LHCN-M2 (cell line): ENCODE results near the gene DGKZ. TPM values are rescaled to one million over a fixed set of nuclear protein-coding genes. Genes with fewer than 3 reads are reported as not detected.
"Not testable (repeated sequence)": the region's sequence is repeated elsewhere in the genome, so short reads cannot be mapped to it uniquely, and the experiment has no call there.

Source experiments
- DNase-seq: peaks from one replicate; pipeline ENCODE4 v3.0.0-alpha.2; 2012; ENCODE audit warnings: low read depth
- total RNA-seq: library from RNA; depleted of rRNA; stranded (reverse); fragments of >200 nt; gene quantifications from 2 replicates; pipeline ENCODE4 v1.2.3, GENCODE V29; 2014

DGKZ gene
- total RNA-seq, 1 experiment from 2014 or later, result 69.7 TPM

GRCh38 chr11:46366661-46367161 is 19.4 kb downstream of the DGKZ start:
- DNase-seq, result no peak

- DNase-seq, result peak; percentile 62
Measured at GRCh38 chr11:46367244-46367915, 20.1 kb downstream of the DGKZ start.

GRCh38 chr11:46367916-46368267 is 20.6 kb downstream of the DGKZ start:
- no peak for DNase-seq

DNA sequence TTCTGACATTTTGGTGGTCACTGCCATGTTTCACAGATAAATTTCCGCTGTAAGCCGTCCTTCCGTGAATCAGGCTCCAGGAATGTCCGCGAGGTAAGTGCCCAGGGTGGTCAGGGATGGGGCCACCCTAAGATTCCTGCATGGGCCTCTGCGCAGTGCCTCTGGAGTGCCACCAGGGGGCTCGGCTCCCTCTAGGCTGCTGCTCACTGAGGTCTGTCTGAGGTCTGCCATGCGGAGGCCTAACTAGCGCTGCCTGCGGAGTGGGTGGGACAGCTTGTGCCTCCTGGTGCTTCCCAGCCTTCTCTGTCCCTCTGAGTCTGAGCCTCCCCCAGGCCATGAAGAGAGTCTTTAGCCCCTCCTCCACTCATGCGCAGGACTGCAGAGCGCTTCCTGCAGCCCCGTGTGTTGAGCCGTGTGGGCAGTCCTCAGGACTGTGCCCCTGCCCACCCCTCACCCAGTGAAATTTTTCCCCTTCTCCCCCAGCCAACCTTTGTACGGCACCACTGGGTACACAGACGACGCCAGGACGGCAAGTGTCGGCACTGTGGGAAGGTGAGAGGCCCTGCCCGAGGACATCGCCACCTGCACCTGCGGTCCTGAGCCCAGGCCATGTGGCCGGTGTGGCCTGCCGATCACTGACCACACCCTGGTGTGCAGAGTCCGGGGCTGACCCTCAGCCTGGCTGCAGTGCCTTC is 22.3 kb downstream of the DGKZ start:
- peak; percentile 68 for DNase-seq

- no peak for DNase-seq
Measured at GRCh38 chr11:46370253-46370652, 23.0 kb downstream of the DGKZ start.

GRCh38 chr11:46371262-46371661 is 24.0 kb downstream of the DGKZ start:
- not testable (repeated sequence) for DNase-seq

DNA sequence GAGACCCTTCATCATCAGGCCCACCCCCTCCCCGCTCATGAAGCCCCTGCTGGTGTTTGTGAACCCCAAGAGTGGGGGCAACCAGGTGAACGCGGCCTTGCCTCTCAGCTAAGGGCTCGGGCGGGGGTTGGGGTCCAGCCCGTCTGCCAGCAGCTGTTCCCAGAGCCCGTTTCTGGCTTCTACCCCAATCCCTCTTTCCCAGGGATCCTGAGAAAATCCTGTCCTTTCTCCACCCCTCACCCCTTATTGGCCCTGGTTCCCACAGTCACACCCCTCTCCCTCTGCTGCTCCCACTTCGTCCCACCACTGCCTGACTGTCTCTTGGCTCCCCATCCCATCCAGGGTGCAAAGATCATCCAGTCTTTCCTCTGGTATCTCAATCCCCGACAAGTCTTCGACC is 24.8 kb downstream of the DGKZ start:
- DNase-seq, result no peak

DNA sequence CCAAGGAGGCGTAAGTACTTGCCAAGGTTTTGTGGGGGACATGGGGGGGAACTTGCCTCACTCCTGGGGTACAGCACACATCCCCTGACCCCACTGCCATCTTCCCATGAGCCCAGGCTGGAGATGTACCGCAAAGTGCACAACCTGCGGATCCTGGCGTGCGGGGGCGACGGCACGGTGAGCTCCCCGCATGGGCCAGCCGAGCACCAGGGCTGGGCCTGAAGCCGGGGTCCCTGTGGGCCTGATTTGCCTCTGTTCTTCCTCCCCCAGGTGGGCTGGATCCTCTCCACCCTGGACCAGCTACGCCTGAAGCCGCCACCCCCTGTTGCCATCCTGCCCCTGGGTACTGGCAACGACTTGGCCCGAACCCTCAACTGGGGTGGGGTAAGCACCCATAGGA is 25.2 kb downstream of the DGKZ start:
- not testable (repeated sequence) for DNase-seq

DNA sequence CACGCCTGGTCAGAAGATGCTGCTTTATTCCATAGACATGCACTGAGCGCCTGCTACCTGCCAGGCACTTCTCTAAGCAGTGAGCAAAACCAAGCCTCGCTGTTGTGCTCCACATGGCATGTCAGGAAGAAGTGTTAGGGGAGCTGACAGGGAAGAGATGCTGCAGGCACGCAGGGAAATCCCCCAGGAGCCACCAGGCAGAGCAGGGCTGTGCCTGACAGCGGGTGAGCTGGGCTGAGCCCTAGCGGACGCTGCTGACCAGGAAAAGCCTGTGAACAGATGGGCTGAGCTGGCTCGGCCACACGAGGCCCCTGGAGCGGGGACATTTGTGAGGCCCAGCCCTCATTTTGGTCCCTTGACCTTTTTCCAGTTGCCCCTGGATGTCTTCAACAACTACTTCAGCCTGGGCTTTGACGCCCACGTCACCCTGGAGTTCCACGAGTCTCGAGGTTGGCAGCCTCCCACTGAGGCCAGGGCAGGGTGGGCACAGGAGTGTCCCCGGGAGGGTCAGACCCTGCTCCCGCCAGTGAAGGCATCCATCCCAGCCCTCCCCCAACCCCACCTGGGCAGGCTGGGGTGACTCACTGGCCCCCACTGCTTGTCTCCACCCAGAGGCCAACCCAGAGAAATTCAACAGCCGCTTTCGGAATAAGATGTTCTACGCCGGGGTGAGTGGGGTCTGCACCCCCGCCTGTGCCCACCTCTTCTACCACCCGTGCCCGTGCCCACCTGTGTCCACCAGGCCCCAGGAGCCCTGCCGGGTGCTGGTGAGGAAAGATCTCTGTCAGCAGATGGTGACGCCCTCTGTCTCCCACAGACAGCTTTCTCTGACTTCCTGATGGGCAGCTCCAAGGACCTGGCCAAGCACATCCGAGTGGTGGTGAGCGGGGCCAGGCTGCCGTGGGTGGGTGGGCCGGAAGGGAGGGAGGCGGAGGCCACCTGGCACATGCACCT is 26.8 kb downstream of the DGKZ start:
- DNase-seq, result no peak

GRCh38 chr11:46374815-46375214 is 27.6 kb downstream of the DGKZ start:
- DNase-seq, result no peak

DNA sequence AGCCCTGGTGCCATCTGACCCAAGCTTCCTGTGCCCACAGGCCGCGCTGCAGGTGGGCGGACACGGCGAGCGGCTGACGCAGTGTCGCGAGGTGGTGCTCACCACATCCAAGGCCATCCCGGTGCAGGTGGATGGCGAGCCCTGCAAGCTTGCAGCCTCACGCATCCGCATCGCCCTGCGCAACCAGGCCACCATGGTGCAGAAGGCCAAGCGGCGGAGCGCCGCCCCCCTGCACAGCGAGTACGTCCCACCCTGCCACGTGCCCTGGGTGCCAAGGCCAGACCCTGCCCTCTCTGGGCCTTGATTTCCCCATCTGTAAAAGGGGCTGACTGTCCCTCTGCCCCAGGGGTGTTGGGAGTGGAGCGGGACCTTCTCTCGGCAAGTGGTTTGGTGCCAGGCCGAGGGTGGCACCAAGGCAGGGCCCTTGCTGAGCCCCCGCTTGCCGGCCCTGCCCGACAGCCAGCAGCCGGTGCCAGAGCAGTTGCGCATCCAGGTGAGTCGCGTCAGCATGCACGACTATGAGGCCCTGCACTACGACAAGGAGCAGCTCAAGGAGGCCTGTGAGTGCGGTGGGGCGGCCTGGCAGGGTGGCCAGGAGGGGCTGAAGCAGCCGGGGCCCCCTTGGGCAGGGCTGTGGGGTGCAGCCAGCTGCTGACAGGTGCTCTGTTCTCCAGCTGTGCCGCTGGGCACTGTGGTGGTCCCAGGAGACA is 28.3 kb downstream of the DGKZ start:
- DNase-seq, result no peak

DNA sequence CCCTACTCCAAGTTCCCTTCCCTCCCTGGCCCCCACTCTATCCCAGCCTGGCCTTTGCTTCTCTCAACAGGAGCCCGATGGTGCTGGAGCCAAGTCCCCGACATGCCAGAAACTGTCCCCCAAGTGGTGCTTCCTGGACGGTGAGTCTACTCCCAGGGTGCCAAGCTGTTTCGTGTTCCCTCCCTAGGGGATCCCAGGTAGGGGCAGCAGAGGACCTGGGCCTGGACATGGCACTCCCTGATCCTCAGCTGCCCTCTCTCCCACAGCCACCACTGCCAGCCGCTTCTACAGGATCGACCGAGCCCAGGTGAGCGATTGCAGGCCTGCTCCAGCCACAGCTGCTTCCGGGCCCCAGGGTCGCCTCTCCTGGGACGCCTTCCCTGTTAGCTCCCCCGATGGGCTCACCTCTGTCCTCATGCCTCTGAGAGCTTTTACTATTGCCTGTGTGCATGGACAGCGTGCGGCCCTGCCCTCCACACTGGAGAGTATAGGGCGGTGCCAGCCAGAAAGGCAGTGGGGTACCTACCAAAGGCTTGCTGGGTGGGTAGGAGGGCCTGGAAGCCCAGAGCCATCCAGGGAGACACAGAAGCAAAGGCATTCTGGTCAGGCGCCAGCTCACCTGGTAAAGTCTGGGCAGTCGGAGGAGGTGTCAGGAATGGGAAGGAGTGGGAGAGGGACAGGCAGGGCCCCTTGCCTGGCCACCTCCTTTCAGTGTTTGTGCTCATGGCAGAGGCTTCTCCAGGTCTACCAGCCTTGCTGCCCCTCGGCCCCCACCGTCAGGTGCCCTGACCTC is 29.2 kb downstream of the DGKZ start:
- DNase-seq, result no peak

- no peak for DNase-seq
Measured at GRCh38 chr11:46377290-46377689, 30.0 kb downstream of the DGKZ start.

DNA sequence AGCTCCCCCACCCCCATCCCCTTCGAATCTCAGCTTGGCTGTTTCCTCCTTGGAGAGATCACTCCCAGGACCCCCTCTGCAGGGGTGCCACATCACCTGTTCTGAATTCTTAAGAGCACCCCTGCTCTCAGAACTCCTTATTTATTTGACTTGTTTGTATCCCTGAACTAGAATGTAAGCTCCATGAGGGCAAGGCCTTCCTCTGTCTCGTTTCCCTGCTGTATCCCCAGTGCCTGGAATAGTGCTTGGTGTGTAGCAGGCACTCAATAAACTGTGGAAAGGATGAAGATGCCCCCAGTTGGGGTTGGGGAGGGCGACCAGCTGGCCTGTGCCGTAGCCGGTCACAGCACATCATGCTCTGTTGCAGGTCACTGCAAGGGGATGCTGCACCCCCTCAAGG is 30.6 kb downstream of the DGKZ start:
- DNase-seq, result no peak

DNA sequence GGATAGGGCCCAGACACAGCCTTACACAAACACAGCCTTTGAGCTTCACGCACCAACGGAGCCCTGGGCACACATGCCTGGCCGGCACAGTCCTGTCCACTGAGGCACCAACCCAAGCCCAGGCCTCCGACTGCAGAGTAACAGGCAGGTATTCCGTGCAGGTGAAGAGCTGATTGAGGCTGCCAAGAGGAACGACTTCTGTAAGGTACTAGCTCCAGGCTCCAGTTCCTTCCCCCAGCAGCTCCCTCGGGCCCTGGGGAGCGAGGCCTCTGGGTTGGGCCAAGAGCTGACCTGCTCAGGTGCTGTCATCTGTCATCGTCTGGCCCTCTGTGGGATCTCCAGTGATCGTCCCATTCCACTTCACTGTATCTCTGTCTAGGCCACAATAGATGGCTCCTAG is 31.0 kb downstream of the DGKZ start:
- DNase-seq, result no peak

DNA sequence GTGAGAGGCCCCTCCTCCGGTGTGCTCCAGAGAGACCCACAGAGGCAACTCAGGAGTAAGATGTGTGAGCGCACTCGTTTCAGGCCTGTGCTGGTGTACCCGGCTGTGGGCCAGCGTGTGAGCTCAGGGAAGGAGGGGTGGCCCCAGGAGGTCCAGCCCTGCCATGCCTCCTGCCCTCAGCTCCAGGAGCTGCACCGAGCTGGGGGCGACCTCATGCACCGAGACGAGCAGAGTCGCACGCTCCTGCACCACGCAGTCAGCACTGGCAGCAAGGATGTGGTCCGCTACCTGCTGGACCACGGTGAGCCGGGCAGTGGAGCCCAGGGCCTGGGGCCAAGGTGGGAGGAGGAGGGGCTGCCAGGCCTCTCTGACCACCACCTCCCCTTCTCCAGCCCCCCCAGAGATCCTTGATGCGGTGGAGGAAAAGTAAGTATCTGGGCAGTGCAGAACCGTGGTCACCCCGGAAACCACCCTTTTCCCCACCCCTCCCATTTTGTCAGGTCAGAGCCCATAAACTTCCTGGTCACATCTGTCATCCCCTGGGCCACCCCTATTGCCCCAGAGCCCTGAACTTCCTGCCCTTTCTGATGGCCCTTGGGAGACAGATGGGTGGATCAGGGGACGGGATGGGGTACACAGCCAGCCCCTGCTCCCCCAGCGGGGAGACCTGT is 31.7 kb downstream of the DGKZ start:
- DNase-seq, result no peak

DNA sequence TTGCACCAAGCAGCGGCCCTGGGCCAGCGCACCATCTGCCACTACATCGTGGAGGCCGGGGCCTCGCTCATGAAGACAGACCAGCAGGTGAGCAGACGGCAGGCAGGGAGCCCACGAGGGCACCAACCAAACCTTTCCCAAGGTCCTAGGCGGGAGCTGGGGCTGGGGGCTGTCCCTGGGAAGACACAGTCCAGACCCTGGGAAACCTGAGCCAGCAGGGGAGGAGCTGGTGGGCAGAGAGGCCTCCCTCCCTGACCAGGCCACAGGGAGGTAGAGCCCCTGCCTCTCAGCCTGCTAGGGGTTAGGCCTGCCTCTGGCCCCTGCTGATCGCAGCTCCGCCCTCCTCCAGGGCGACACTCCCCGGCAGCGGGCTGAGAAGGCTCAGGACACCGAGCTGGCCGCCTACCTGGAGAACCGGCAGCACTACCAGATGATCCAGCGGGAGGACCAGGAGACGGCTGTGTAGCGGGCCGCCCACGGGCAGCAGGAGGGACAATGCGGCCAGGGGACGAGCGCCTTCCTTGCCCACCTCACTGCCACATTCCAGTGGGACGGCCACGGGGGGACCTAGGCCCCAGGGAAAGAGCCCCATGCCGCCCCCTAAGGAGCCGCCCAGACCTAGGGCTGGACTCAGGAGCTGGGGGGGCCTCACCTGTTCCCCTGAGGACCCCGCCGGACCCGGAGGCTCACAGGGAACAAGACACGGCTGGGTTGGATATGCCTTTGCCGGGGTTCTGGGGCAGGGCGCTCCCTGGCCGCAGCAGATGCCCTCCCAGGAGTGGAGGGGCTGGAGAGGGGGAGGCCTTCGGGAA is 32.4 kb downstream of the DGKZ start:
- DNase-seq, result not testable (repeated sequence)

DNA sequence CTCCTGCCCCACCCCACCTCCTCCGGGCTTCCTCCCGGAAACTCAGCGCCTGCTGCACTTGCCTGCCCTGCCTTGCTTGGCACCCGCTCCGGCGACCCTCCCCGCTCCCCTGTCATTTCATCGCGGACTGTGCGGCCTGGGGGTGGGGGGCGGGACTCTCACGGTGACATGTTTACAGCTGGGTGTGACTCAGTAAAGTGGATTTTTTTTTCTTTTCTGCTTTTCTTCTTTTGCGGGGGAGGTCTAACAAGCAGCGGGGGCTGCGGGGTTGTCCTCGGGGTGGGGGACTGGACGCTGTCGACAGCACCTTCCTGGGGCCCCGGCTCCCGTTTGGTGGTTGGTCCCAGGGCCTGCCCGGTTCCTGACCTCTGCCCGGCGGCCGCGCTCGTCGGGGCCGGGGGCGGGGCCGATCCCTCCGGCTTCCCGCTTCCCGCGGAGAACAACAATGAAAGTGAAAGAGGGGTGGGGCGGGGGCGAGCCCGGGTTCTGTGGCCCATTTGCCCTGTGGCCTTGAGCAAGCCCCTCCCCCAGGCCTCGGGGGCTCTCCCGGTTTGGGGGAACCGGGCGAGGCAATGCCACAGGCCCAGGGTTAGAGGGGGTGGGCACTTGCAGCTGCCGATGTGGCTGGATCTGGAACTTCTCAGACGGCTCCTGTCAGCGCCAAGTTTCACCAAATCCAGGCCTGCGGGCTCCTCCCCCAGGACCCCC is 33.2 kb downstream of the DGKZ start:
- DNase-seq, result peak; percentile 46
